Skin of body (tissue), 2 donors: Measurements from ENCODE around the gene CHRNG. TPM values are rescaled to one million over a fixed set of nuclear protein-coding genes. Genes with fewer than 3 reads are reported as not detected.
"Not testable (repeated sequence)": the region's sequence is repeated elsewhere in the genome, so short reads cannot be mapped to it uniquely, and the experiment has no call there.

Experiments
- DNase-seq: peaks from one replicate; lab custom pipeline; 2025; lab: John Stamatoyannopoulos, UW
- total RNA-seq: library from RNA; depleted of rRNA; stranded (reverse); fragments of >200 nt; gene quantifications from one replicate; pipeline ENCODE4 v1.2.3, GENCODE V29; 2014

The CHRNG gene
- total RNA-seq, 1 donor from 2014 or later = 1.6 TPM

GRCh38 chr2:232526372-232526941 lies 13.0 kb upstream of the CHRNG start:
- no peak for DNase-seq

- no peak for DNase-seq
Measured at GRCh38 chr2:232527905-232528470, 11.5 kb upstream of the CHRNG start.

DNA sequence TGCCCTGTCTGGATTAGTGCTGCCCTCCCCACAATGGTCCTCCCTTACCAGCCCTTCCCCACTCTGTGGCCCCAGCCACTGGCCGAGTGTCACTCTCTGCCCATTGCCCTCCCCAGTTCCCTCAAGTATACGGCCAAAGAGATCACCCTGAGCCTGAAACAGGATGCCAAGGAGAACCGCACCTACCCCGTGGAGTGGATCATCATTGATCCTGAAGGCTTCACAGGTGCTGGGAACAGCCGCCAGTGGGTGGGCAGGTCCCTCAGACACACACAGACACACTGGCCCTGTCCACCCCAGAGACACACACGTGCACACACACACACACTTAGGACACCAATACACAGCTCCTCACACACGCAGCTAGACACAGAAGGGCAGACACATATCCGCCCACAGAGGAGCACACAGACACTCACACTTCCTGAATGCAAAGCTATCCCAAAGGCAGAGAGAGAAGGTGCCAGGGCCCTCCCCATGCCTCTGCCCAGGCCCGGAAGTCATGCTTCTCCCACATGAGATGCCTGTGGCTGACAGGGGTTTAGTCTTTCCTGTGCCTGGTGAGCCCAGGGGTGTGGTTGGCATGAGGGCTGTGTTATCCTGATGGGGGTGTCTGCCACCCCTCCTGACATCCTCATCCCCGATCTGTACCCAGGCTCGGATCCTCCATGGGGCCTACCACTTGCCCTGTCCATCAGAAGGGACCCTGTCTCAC lies 10.6 kb upstream of the CHRNG start:
- no peak for DNase-seq

DNA sequence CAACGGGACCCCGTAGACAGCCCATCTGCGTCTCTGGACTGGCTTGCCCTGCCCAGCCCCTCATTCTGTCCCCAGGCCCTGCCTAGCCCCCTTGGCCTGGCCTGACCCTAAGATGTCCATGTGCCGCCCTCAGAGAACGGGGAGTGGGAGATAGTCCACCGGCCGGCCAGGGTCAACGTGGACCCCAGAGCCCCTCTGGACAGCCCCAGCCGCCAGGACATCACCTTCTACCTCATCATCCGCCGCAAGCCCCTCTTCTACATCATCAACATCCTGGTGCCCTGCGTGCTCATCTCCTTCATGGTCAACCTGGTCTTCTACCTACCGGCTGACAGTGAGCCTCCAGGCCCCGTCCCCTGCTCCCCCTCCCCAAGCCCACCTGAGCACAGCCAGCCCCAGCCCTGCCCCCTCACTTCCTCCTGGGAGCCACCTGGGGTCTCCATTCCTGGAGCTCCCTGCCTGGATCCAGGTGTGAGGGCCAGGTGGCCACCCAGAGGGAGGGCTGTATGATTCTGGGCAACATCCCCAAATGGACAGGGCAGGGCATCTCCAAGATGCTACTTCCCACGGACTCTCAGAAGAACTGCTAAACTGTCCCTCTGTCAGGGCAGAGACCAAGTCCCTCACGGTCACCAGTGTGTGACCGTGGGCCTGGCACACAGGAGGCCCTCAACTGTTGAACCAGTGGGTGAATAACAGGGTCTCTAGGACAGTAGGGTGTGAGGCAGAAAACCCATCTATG lies 9.5 kb upstream of the CHRNG start:
- DNase-seq = no peak

GRCh38 chr2:232530626-232531260 lies 8.7 kb upstream of the CHRNG start:
- DNase-seq = no peak

- DNase-seq = no peak
Measured at GRCh38 chr2:232532419-232532818, 7.1 kb upstream of the CHRNG start.

DNA sequence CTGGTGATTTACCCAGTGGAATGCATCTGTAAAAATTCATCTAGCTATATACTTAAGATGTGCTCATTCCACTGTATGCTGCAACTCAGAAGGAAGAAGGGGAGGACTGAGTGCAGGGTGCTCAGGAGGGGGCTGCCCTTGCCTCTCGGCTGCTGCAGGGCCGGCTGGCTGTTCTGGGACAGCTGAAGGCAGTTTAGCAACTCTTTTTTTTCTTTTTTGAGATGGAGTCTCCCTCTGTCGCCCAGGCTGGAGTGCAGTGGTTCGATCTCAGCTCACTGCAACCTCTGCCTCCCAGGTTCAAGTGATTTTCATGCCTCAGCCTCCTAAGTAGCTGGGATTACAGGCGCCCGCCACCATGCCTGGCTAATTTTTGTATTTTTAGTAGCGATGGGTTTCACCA lies 6.7 kb upstream of the CHRNG start:
- DNase-seq = not testable (repeated sequence)

GRCh38 chr2:232533944-232534710 lies 5.4 kb upstream of the CHRNG start:
- no peak for DNase-seq

GRCh38 chr2:232534940-232535651 lies 4.4 kb upstream of the CHRNG start:
- no peak for DNase-seq

DNA sequence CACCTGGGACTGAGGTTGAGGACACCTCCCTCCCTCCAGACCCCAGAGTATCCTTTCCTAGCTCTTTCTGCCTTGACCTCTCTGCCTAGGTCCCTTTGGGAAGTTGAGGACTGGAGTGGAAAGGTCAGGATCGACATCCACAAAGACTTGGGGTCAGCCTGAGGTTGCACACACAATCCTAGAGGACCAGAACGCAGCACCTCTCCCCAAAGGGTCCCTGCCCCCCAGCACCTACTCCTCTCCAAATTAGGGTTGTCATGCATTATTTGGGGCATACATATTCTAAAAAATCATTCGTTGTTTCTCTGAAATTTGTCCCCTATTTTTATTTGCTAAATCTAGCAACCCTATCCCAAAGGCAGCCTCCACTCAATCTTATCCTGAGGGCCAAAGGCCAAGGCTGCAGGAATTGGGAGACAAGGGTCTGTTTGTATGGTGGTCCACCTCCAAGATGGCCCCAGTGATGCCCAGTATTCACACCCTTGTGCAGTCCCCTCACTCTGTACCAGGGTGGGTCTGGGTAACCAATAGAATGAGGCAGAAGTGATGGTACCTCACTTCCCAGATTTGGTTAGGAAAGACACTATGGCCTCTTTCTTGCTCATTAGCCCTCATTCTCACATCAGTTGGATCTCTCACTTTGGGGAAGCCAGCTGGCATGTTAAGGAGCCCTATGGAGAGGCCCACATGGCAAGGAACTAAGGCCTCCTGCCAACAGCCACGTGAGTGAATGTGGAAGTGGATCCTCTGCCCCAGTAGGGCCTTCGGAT lies 3.5 kb upstream of the CHRNG start:
- DNase-seq = no peak

DNA sequence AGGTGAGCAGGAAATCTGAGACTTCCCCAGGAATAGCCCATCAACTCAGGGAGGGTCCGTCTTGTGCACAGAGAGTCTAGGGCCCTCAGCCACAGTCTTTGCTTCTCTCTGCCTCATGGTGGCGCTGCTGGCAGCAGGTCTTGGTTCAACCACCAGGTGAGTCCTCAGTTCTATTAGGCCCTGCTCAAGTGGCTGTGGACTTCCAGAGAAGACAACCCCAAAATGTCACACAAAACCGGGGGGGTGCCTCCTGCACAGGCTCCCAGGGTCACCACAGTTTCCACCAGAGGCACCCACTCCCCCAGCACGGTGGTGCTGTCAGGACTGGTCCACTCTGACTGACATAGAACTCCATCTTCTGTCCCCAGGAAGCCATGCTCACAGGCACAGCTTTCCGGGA lies 2.4 kb upstream of the CHRNG start:
- DNase-seq = no peak

- no peak for DNase-seq
Measured at GRCh38 chr2:232537499-232537898, 2.0 kb upstream of the CHRNG start.

DNA sequence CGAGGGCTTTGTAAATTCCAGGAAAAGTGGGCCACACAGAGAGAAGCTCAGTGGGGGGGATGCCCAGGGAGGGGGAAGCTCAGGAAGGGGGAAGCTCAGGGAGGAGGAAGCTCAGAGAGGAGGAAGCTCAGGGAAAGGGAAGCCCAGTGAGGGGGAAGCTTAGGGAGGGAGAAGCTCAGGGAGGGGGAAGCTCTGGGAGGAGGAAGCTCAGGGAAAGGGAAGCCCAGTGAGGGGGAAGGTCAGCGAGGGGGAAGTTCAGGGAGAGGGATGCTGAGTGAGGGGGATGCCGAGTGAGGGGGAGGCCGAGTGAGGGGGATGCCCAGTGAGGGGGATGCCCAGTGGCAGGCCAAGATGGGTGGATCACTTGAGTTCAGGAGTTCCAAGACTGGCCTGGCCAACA lies 821 bp upstream of the CHRNG start:
- DNase-seq = no peak

GRCh38 chr2:232540441-232541041 lies 1.0 kb downstream of the CHRNG start:
- no peak for DNase-seq

DNA sequence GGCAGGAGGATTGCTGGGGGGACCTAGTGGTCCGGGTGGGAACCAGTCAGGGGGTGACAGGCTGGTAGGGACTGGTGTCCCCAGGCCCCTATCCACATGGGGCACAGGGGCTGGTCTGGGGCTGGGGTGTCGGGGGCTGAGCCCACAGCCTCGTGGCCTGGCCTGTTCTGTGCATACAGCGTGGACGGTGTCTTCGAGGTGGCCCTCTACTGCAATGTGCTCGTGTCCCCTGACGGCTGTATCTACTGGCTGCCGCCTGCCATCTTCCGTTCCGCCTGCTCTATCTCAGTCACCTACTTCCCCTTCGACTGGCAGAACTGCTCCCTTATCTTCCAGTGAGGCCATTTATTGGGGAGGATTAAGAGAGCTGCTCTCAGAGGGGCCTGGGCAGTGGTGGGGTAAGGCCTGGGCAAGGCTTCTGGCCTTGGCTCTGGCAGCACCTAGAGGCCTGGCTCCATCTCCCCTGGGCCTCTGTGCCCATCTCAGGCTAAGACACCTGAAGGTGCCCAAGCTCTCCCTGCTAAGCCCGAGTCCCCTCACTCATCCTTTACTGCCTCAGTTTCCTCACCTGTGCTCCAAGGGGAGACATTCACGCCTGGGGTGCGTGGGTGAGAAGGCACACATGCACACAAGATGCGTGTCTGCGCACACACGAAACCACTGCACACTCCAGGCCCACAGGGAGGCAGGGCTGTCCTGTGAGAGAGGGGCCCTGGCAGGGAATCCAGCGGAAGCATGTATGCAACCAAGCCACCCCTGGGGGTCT lies 1.9 kb downstream of the CHRNG start:
- DNase-seq = no peak

GRCh38 chr2:232541961-232542714 lies 2.6 kb downstream of the CHRNG start:
- no peak for DNase-seq

DNA sequence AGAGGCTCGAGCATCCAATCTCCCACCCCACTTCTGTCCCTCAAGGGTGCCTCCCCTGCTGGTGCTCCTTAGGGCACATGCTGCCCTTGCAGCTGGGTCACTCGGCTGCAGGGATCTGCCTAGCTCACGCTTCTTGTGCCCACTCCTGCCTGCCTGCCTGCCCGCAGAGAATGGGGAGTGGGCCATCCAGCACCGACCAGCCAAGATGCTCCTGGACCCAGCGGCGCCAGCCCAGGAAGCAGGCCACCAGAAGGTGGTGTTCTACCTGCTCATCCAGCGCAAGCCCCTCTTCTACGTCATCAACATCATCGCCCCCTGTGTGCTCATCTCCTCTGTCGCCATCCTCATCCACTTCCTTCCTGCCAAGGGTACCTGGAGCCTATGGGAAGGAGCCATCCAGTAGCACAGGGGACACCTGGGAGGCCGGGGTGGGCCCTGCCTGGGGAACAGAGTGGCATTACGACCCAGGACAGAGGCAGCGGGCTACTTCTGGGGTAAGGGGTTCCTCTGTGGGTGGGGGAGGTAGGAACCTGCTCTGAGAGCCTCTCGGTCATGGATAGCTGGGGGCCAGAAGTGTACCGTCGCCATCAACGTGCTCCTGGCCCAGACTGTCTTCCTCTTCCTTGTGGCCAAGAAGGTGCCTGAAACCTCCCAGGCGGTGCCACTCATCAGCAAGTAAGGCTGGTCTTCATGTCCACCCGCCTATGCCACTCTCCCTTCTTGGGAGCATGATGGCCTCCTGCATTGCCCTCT lies 3.4 kb downstream of the CHRNG start:
- no peak for DNase-seq
